ENCODE results near the gene VWA2. TPM values are rescaled to one million over a fixed set of nuclear protein-coding genes. Genes with fewer than 3 reads are reported as not detected.

Gene VWA2
- total RNA-seq, 2 donors from 2014 or later, result 14.6 to 24.2 TPM

DNA sequence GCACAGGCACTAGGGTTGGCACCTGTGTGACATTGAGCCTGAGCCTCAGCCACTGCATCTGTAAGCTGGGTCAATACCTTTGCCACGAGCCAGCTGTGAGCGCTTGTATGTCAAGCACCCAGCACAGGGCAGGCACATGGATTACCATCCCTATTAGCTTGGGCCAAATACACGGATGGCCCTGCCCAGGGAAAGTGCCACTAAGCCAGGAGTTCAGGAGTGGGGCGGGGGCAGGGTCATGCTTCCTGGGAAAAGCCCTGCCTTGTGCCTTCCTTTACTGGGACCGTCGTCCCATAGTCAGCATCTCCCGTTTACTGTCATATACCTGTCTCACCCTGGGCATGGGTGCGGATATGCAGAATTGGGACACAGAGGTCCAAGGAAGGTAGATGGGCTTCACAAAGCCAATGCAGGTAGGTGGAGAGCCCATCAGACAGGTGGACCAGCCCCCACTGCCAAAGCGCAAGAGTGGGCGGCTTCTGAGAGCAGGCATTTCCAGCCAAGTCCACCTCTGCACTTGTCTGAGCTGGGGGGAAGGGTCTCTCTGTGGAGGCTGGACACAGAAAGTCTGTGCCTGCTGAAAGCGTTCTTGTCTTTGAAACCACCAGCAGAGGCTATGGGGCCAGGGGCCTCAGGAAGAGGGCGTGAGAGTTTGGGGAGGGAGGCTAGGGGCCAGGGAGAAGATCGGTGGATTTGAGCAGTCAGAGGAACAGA, 72.6 kb downstream of the VWA2 start:
- H3K36me3 ChIP-seq, result no peaks in the 10 kb centered on the region
- TF ChIP-seq POLR2AphosphoS5 (IDR thresholded peaks at IDR 0.05) (no peak), POLR2A (IDR thresholded peaks at IDR 0.05) (no peak)
- TF ChIP-seq, protein P1, sequence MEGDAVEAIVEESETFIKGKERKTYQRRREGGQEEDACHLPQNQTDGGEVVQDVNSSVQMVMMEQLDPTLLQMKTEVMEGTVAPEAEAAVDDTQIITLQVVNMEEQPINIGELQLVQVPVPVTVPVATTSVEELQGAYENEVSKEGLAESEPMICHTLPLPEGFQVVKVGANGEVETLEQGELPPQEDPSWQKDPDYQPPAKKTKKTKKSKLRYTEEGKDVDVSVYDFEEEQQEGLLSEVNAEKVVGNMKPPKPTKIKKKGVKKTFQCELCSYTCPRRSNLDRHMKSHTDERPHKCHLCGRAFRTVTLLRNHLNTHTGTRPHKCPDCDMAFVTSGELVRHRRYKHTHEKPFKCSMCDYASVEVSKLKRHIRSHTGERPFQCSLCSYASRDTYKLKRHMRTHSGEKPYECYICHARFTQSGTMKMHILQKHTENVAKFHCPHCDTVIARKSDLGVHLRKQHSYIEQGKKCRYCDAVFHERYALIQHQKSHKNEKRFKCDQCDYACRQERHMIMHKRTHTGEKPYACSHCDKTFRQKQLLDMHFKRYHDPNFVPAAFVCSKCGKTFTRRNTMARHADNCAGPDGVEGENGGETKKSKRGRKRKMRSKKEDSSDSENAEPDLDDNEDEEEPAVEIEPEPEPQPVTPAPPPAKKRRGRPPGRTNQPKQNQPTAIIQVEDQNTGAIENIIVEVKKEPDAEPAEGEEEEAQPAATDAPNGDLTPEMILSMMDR (IDR thresholded peaks at IDR 0.05), result no peak
- intact Hi-C loops (cut with DNase I), result no loop called here
- DNase-seq (ENCODE audit: low spot score), result no peak
- no peaks in the 10 kb centered on the region for H3K9me3 ChIP-seq
- H3K4me1 ChIP-seq (replicated peaks), result no peaks in the 10 kb centered on the region
- H3K4me3 ChIP-seq, result no peak overlapping the region
- no peaks in the 10 kb centered on the region for H3K27me3 ChIP-seq (replicated peaks; ENCODE audit: insufficient read depth)
- no peak overlapping the region for H3K27ac ChIP-seq
- WGBS, result 83% methylated on average over 13 of the region's 13 CpGs

DNA sequence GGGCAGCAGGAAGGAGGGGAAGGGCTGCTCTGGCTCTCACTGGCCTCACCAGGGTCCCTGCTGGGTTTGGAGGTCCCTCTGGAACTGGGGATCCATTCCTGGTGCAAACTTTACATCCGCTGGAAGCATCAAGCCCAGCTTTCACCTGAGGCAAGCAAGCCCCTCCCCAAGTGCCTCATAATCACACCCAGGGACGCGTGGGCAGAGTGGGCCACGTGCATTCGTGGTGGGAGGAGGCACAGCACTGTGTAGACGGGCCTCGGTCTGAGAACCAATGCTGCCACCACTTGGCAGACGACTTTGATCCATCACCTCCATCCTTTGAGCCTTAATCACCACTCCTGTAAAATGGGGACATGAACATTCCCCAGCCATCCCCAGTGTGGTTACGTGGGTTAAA, 74.1 kb downstream of the VWA2 start:
- Histone ChIP-seq H3K36me3 (no peaks in the 10 kb centered on the region), H3K4me1 (replicated peaks) (no peaks in the 10 kb centered on the region), H3K9me3 (no peaks in the 10 kb centered on the region), H3K27me3 (replicated peaks; ENCODE audit: insufficient read depth) (no peaks in the 10 kb centered on the region), H3K27ac (no peak overlapping the region), H3K4me3 (no peak overlapping the region)
- intact Hi-C loops (cut with DNase I), result no loop called here
- 92% methylated on average over 9 of the region's 9 CpGs for WGBS
- no peak for DNase-seq (ENCODE audit: low spot score)
- no peak for TF ChIP-seq POLR2A (IDR thresholded peaks at IDR 0.05)
- no peak for TF ChIP-seq POLR2AphosphoS5 (IDR thresholded peaks at IDR 0.05)
- TF ChIP-seq, protein P1 (IDR thresholded peaks at IDR 0.05), result no peak

DNA sequence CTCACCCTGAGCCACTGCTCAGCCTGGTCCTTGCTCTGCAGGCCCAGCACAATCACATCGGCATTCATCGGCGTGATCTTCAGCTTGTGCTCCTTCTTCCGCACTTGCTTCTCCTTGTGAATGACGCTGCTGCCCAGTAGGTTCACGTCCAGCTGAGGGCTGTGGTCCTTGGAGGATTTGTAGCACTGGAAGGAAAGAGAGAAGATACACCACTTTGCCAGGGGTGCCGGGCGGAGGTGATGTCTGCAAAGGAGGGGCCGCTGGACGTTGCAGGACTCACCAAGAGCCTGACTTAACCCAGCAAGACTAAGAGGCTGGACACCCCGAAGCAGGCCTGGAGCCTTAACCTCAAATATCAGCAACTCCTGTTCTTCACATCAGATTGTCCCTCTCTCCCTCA, 74.8 kb downstream of the VWA2 start:
- intact Hi-C loops (cut with DNase I), result no loop called here
- Histone ChIP-seq H3K27ac (no peak overlapping the region), H3K4me3 (no peak overlapping the region), H3K4me1 (replicated peaks) (no peaks in the 10 kb centered on the region), H3K27me3 (replicated peaks; ENCODE audit: insufficient read depth) (no peaks in the 10 kb centered on the region), H3K36me3 (no peaks in the 10 kb centered on the region), H3K9me3 (no peaks in the 10 kb centered on the region)
- WGBS, result 86% methylated on average over 11 of the region's 11 CpGs
- no peak for TF ChIP-seq POLR2A (IDR thresholded peaks at IDR 0.05)
- TF ChIP-seq, protein P1 (IDR thresholded peaks at IDR 0.05), result no peak
- TF ChIP-seq POLR2AphosphoS5 (IDR thresholded peaks at IDR 0.05), result no peak
- no peak for DNase-seq (ENCODE audit: low spot score)

DNA sequence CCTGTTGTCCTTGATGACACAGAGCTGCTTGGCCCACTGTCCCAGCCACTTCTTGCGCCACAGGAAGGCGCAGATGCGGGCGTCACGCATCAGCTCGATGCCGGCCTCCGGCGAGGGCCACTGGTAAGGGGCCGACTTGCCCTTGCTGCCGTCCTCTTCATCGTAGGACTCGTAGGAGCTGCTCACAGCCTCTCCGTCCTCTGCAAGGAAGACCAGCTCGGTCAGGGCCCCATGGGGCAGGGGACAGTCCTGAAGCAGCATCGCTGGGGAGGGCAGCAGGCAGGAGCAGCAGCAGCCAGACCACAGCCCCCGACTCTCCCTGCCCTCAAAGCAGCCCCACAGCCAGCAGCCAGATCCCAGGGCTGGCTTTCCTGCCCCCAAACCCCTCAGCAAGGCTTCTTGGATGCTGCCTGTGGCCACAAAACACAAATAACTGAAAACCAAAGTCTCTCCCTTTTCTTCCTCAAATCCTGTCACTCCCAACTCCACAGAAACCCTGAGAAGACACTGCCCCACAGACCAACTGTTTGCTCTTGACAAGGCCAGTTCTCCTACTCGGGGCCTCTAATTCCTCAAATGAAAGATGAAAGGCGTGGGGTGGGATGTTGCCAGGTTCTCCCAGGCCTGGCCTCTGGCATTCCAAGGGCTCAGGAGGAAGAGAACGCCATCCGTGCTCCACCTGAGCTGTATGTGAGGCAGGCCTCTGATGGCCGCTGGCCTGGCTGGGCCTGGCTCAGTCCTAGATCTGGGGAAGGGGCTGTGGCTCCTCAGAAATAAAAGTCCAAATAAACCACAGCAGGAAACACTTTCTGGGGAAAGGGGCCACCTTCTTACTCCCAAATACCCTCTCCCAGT, 76.7 kb downstream of the VWA2 start:
- Histone ChIP-seq H3K9me3 (no peaks in the 10 kb centered on the region), H3K27me3 (replicated peaks; ENCODE audit: insufficient read depth) (no peaks in the 10 kb centered on the region), H3K4me1 (replicated peaks) (no peaks in the 10 kb centered on the region), H3K27ac (no peak overlapping the region), H3K4me3 (no peak overlapping the region), H3K36me3 (no peaks in the 10 kb centered on the region)
- no peak for TF ChIP-seq POLR2A (IDR thresholded peaks at IDR 0.05)
- DNase-seq (ENCODE audit: low spot score), result no peak
- 95% methylated on average over 22 of the region's 22 CpGs for WGBS
- intact Hi-C loops (cut with DNase I), result no loop called here

DNA sequence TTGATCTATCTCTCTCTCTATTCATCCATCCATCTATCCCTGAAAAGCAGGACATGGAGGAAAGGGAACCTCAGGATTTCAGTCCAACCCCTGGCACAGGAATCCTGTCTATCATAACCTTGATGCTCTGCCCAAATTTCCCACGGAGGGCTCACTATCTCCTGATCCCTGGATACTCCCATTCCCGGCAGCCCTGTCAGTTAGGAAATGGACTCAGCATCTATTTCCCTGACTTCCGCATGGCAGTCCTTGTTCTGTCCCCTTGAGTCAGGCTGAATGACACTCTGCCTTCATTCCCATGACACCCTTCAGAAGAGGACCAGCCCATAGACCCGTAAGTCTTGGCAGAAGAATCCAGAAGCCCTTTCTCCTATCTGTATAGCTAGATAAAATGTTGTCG, 77.7 kb downstream of the VWA2 start:
- no peak overlapping the region for H3K27ac ChIP-seq
- H3K4me1 ChIP-seq (replicated peaks), result no peaks in the 10 kb centered on the region
- no peaks in the 10 kb centered on the region for H3K36me3 ChIP-seq
- WGBS, result 80% methylated on average over 5 of the region's 5 CpGs
- no peak overlapping the region for H3K4me3 ChIP-seq
- TF ChIP-seq POLR2AphosphoS5 (IDR thresholded peaks at IDR 0.05), result no peak
- TF ChIP-seq, protein P1 (IDR thresholded peaks at IDR 0.05), result no peak
- no peak for TF ChIP-seq POLR2A (IDR thresholded peaks at IDR 0.05)
- DNase-seq (ENCODE audit: low spot score), result no peak
- no peaks in the 10 kb centered on the region for H3K27me3 ChIP-seq (replicated peaks; ENCODE audit: insufficient read depth)
- no peaks in the 10 kb centered on the region for H3K9me3 ChIP-seq
- intact Hi-C loops (cut with DNase I), result no loop called here

Measured in prostate gland (tissue), 2 donors.